Amygdala (tissue), 56 donors: ENCODE results near the gene ITSN1.
A peak's percentile ranks its signal among the peaks of the same experiment; 100 is the strongest.
"Not testable (repeated sequence)": the region's sequence is repeated elsewhere in the genome, so short reads cannot be mapped to it uniquely, and the experiment has no call there.

Source experiments
- DNase-seq, 56 donors: peaks; one replicate each; lab custom pipeline; 2025; lab: John Stamatoyannopoulos, UW

Gene ITSN1

GRCh38 chr21:33642027-33642895 lies at the start of gene ITSN1:
ITSN1 (plus strand) TSS chr21:33642501; CDS start chr21:33718829, 76,328 bp downstream.
- DNase-seq, result peak; percentile 83 to 100 (median 100)

GRCh38 chr21:33598051-33598450 lies 44.2 kb upstream of the ITSN1 start:
- DNase-seq, result no peak

GRCh38 chr21:33608559-33608958 lies 33.7 kb upstream of the ITSN1 start:
- DNase-seq, result no peak

- no peak for DNase-seq
Measured at GRCh38 chr21:33611006-33611744, 31.1 kb upstream of the ITSN1 start.

- not testable (repeated sequence) for DNase-seq
Measured at GRCh38 chr21:33617565-33617964, 24.7 kb upstream of the ITSN1 start.

- DNase-seq, result no peak
Measured at GRCh38 chr21:33618407-33618806, 23.9 kb upstream of the ITSN1 start.

- DNase-seq, result no peak
Measured at GRCh38 chr21:33619726-33620125, 22.6 kb upstream of the ITSN1 start.

- DNase-seq, result no peak
Measured at GRCh38 chr21:33622253-33622652, 20.0 kb upstream of the ITSN1 start.

GRCh38 chr21:33626151-33626550 lies 16.1 kb upstream of the ITSN1 start:
- DNase-seq, result not testable (repeated sequence)

GRCh38 chr21:33634254-33634653 lies 8.0 kb upstream of the ITSN1 start:
- DNase-seq, result no peak

- peak in 1 of 56 donors; percentile 19 for DNase-seq
Measured at GRCh38 chr21:33640697-33641351, 1.5 kb upstream of the ITSN1 start.

- DNase-seq, result peak; percentile 76 to 100 (median 99)
Measured at GRCh38 chr21:33641352-33642026, 812 bp upstream of the ITSN1 start, which contains the start of gene CRYZL1. CRYZL1 (minus strand) TSS chr21:33641741; CDS start chr21:33631551, 10,190 bp downstream.

GRCh38 chr21:33642896-33643657 lies 776 bp downstream of the ITSN1 start:
- DNase-seq, result peak in 20 of 56 donors; percentile 4 to 35 (median 19)

- DNase-seq, result no peak
Measured at GRCh38 chr21:33643658-33644311, 1.5 kb downstream of the ITSN1 start.

GRCh38 chr21:33644383-33645074 lies 2.2 kb downstream of the ITSN1 start:
- no peak for DNase-seq

- DNase-seq, result no peak
Measured at GRCh38 chr21:33645730-33646129, 3.4 kb downstream of the ITSN1 start.

GRCh38 chr21:33647587-33647986 lies 5.3 kb downstream of the ITSN1 start:
- DNase-seq, result no peak

GRCh38 chr21:33648555-33648954 lies 6.3 kb downstream of the ITSN1 start:
- no peak for DNase-seq
